ENCODE data around the gene OPN1SW.

Gene OPN1SW

GRCh38 chr7:128731184-128731583 is 44.4 kb downstream of the OPN1SW start:
- no peak for DNase-seq

DNA sequence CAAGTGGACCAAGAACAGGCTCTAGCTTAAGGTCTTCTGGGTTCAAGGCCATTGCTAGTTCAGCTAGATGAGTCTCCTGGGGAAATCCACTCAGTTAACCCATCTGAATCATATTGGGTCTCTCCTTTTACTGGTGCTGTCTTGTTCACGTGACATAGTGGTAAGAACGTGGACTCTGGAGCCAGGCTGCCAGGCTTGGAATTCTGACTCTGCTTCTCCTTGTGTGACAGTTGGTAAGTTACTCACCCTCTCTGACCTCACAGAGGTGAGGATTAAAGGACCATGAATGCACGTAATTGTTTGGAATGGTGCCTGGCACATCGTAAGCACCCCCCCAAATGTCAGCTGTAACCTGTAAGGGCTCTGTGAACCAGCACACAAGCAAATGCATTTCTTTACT is 46.1 kb downstream of the OPN1SW start:
- DNase-seq: no peak

DNA sequence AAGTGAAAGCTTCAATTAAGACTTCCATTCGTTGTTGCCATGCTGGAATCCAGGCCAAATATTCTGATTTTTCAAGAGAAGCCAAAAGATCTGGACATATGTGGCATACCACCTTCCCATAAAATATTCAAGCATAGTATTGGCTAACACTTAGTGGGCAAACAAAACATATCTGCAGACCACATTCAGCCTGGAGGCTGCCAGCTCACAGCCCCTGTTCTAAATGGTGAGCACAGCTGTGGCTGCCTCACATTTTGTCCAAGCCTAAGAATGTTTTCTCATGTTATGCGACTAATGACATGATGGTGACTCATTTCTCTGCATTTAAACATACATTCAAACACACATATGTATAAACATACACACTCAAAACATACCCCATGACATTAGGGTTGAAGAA is 47.0 kb downstream of the OPN1SW start:
- no peak for DNase-seq

DNA sequence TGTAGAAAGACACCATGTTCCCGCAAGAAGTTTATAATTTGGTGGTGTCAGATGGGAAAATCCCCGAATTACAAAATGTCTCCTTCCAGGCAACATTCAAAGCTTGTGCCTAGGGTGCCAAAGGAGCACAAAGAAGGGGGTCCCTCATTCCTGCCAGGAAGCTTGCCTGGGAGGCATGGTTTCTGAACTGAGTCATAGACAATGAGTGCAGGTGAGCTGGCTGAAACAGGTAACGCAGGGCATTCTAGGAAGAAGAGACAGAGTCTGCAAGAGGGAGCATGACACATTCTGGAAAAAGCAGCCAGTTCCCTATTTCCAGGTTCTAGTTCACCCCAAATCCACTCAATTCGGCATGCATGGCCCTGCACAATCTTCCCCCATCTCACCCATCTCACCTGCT is 48.4 kb downstream of the OPN1SW start:
- DNase-seq: no peak

- no peak for DNase-seq
These were observed 48.9 kb downstream of the OPN1SW start for GRCh38 chr7:128726737-128727072.

DNA sequence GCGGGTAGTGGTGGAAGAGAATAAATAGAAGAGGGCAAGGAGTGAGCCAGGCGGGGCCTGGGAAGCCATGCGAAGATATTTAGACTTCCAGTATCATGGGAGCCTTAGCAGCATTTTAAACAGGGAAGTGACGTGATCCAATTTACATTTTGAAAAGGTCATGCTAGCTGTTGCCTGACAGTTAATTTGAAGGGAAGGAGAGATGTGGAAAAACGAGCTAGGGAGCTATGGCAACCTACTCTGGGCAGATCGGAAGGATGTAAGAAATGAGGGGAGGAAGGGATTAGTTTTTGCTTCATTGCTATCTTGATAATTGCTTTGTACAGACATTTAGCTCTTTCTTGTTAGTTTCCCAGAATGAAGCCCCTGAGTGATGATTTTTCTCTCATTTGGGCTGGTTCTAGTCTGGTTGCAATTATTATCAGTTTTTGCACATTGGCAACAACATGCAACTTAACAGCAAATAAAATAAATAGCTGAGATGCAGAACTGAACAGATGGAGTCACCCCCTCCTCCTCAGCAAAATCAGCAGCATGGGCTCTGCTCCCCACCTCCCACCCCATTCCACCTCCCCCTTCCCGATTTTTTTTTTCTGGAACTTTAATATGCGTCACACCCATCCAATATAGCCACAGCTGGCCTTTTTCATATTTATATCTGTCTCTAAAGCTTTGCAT is 49.4 kb downstream of the OPN1SW start:
- DNase-seq: no peak

GRCh38 chr7:128725531-128725930 is 50.1 kb downstream of the OPN1SW start:
- DNase-seq: no peak

GRCh38 chr7:128724743-128725142 is 50.9 kb downstream of the OPN1SW start:
- no peak for DNase-seq
